ENCODE measurements around the gene RMND1. TPM values are rescaled to one million over a fixed set of nuclear protein-coding genes. Genes with fewer than 3 reads are reported as not detected.

The RMND1 gene
- total and polyA plus RNA-seq, 9 of the 15 experiments (the other 6 are each of a cell fraction or from before 2014, with no cell fraction given): 26.9 to 47.8 (median 36.2) TPM

- TF ChIP-seq TAF1 (IDR thresholded peaks at IDR 0.05; ENCODE audit: control insufficient read depth, extremely low read depth, insufficient read depth, low read length, severe bottlenecking) (peak; percentile 78), NR3C1 (CRISPR knock-in tag; IDR thresholded peaks at IDR 0.05) (no peak), SIRT6 (IDR thresholded peaks at IDR 0.05; ENCODE audit: low read depth, low read length) (no peak), BCOR (IDR thresholded peaks at IDR 0.05) (peak; percentile 83), ARID1B (IDR thresholded peaks at IDR 0.05) (no peak; the same call in 1 of the 2 replicates), EHMT2 (IDR thresholded peaks at IDR 0.05) (no peak), PRMT5 (CRISPR knock-in tag; IDR thresholded peaks at IDR 0.05) (no peak), ZNF232 (CRISPR knock-in tag; IDR thresholded peaks at IDR 0.05) (peak; percentile 70; the same call in 1 of the 2 replicates), NFIC (IDR thresholded peaks at IDR 0.05) (peak; percentile 20; the same call in 1 of the 2 replicates), NFE2 (IDR thresholded peaks at IDR 0.05; ENCODE audit: low read depth) (no peak), ZKSCAN1 (IDR thresholded peaks at IDR 0.05; ENCODE audit: low read depth, low read length) (peak; percentile 96), POLR2G (IDR thresholded peaks at IDR 0.05; ENCODE audit: low read depth, low read length) (peak; percentile 96), USF2 (CRISPR knock-in tag; IDR thresholded peaks at IDR 0.05) (peak; percentile 100), RB1 (IDR thresholded peaks at IDR 0.05; ENCODE audit: low read depth) (peak; percentile 90), SAFB2 (IDR thresholded peaks at IDR 0.05; ENCODE audit: borderline replicate concordance, low read depth, low read length, severe bottlenecking) (no peak), ZMIZ1 (IDR thresholded peaks at IDR 0.05; ENCODE audit: low read depth in 2 of 2, low read length in 2 of 2) (no peak; a peak in 1 of 4 replicates), SNAPC5 (CRISPR knock-in tag; IDR thresholded peaks at IDR 0.05) (no peak), ETS1 (conservative IDR thresholded peaks at IDR 0.05; ENCODE audit: control insufficient read depth, low read depth, low read length) (peak; percentile 93), ZBTB1 (CRISPR knock-in tag; IDR thresholded peaks at IDR 0.05; ENCODE audit: borderline replicate concordance, low read depth) (peak; percentile 99), LEF1 (IDR thresholded peaks at IDR 0.05) (peak; percentile 36; the same call in 1 of the 2 replicates), CHCHD3 (CRISPR knock-in tag; IDR thresholded peaks at IDR 0.05) (no peak), TCFL5 (CRISPR knock-in tag; conservative IDR thresholded peaks at IDR 0.05) (no peak), RBM25 (IDR thresholded peaks at IDR 0.05; ENCODE audit: low read depth, low read length, severe bottlenecking) (no peak), ZNF445 (CRISPR knock-in tag; IDR thresholded peaks at IDR 0.05; ENCODE audit: low read depth) (no peak)
These were observed at the start of gene RMND1 (continued) for GRCh38 chr6:151451950-151452749.

Measured in K562 (cell line).